OCI-LY3 (cell line): ENCODE results near the gene ASPA.

Experiments used
- EZH2phosphoT487 ChIP-seq: fragments of 200-600 bp; shearing (Covaris generic); IDR thresholded peaks from 2 replicates; pipeline ENCODE4 v1.6.1; 2018; ENCODE audit warnings: antibody characterized with exemption, mixed run types, low read depth
- TF ChIP-seq, protein P1 (sequence below): fragments of 200-600, 300-600 bp; sonication (generic); IDR thresholded peaks from 2 replicates; pipeline ENCODE4 v1.5.1; 2014; ENCODE audit warnings: antibody characterized with exemption, low read length, low read depth

DNA sequence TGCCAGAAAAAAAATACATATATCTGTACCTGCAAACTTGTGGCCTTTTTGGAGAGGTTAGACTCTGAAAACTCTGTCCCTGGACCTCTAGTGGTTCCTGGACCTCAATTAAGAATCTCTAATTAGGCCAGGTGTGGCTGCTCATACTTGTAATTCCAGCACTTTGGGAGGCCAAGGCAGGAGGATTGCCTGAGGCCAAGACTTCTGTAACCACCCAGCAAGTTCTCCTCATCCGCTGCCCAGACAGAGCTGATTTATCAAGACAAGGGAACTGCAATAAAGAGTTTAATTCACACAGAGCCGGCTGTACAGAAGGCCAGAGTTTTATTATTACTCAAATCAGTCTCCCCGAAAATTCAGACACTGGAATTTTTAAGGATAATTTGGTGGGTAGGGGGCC, 4.2 kb downstream of the ASPA start:
- no peak for TF ChIP-seq EZH2phosphoT487
- TF ChIP-seq, protein P1, sequence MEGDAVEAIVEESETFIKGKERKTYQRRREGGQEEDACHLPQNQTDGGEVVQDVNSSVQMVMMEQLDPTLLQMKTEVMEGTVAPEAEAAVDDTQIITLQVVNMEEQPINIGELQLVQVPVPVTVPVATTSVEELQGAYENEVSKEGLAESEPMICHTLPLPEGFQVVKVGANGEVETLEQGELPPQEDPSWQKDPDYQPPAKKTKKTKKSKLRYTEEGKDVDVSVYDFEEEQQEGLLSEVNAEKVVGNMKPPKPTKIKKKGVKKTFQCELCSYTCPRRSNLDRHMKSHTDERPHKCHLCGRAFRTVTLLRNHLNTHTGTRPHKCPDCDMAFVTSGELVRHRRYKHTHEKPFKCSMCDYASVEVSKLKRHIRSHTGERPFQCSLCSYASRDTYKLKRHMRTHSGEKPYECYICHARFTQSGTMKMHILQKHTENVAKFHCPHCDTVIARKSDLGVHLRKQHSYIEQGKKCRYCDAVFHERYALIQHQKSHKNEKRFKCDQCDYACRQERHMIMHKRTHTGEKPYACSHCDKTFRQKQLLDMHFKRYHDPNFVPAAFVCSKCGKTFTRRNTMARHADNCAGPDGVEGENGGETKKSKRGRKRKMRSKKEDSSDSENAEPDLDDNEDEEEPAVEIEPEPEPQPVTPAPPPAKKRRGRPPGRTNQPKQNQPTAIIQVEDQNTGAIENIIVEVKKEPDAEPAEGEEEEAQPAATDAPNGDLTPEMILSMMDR = no peak
